Upper lobe of left lung (tissue), 4 donors: ENCODE data around the gene ZDHHC11B.

ENCODE experiments used
- EP300 ChIP-seq, 4 donors: sonication (generic); formaldehyde crosslinking; IDR thresholded peaks; one replicate each; pipeline ENCODE4 v1.5.1; 2017; ENCODE audit warnings: antibody characterized with exemption in 4 of 4, control low read depth in 2 of 4
- TF ChIP-seq, protein P1 (sequence below), 6 experiments: fragments of 450-650 bp in 4 of 6; fragments of 200-600 bp in 2 of 6; sonication (generic) in 2 of 6; IDR thresholded peaks; one replicate each; pipeline ENCODE4 v1.5.1; 2016 to 2019; ENCODE audit warnings: antibody characterized with exemption in 6 of 6

DNA sequence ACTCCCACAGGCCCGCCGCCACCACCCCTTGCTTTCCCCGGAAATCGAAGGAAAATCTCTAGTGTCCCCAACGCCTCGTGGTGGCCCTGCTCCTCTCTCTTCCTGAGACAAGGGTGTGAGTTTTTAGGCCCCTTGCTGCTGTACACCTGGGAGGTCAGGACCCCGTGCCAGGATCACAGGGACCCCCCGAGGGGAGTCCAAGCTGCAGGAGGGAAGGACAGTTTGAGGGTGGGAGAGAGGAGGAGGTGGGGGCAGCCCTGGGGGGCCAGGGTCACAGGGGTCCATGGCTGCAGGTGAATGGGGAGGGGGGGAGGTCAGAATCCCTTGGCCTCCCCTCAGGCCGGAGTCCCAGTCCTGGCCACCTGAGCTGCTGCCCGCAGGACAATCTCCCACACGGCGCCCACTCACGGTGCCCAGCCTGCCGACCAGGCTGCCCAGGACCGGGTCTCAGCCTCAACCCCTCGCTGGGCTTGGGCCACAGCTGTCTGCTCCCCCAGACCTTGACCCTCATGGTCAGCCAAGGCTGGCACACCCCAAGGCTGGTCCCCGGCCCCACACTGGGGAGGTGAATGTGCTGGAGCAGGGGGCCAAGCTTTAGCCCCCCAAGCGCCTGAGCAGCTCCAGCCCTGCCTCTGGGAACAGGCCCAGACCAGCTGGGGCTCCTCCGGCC is 111.2 kb downstream of the ZDHHC11B start:
- TF ChIP-seq, protein P1, sequence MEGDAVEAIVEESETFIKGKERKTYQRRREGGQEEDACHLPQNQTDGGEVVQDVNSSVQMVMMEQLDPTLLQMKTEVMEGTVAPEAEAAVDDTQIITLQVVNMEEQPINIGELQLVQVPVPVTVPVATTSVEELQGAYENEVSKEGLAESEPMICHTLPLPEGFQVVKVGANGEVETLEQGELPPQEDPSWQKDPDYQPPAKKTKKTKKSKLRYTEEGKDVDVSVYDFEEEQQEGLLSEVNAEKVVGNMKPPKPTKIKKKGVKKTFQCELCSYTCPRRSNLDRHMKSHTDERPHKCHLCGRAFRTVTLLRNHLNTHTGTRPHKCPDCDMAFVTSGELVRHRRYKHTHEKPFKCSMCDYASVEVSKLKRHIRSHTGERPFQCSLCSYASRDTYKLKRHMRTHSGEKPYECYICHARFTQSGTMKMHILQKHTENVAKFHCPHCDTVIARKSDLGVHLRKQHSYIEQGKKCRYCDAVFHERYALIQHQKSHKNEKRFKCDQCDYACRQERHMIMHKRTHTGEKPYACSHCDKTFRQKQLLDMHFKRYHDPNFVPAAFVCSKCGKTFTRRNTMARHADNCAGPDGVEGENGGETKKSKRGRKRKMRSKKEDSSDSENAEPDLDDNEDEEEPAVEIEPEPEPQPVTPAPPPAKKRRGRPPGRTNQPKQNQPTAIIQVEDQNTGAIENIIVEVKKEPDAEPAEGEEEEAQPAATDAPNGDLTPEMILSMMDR (IDR thresholded peaks at IDR 0.05): no peak
- no peak for TF ChIP-seq EP300 (IDR thresholded peaks at IDR 0.05)
